DND-41 (cell line): Measurements from ENCODE around the gene MTA3.

Source experiments
- CTCF ChIP-seq: IDR thresholded peaks from 2 replicates; pipeline ENCODE4 v1.5.1; 2012; ENCODE audit warnings: borderline replicate concordance, low read length, moderate library complexity, mild to moderate bottlenecking; ENCODE audit not compliant: poor library complexity, severe bottlenecking; ENCODE audit errors: extremely low read depth
- EZH2 ChIP-seq: IDR thresholded peaks from 3 replicates; pipeline ENCODE4 v1.6.1; 2012; ENCODE audit warnings: borderline replicate concordance, low read depth, mild to moderate bottlenecking, moderate library complexity, low read length, inconsistent platforms; ENCODE audit not compliant: severe bottlenecking

DNA sequence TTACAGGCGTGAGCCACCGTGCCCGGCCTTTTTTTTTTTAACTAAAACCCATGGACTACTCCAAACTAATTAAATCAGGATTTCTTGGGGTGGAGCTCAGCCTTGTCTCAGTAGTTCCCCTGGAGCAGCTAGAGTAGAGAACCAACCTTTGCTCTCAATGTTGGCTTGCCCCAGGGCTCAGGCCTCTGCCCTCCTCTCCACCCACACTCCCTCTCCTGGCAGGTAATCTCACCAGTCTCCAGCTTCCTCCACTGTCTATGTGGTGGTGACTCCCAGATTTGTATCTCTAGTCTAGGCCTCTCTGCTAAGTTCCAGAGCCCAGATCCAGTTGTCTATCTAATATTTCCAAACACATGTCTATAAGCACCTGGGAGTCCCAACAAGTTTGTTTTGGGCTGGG is 9.6 kb upstream of the MTA3 start:
- TF ChIP-seq CTCF (no peak), EZH2 (no peak)
